HG02798 (cell line): ENCODE measurements around the gene FOXO3.

Experiments
- ATAC-seq: cut with Tn5 transposase; IDR thresholded peaks from one replicate; pipeline ENCODE4 v1.9.1; 2021; ENCODE audit warnings: mild to moderate bottlenecking; ENCODE audit not compliant: unreplicated experiment, poor library complexity

Gene FOXO3

DNA sequence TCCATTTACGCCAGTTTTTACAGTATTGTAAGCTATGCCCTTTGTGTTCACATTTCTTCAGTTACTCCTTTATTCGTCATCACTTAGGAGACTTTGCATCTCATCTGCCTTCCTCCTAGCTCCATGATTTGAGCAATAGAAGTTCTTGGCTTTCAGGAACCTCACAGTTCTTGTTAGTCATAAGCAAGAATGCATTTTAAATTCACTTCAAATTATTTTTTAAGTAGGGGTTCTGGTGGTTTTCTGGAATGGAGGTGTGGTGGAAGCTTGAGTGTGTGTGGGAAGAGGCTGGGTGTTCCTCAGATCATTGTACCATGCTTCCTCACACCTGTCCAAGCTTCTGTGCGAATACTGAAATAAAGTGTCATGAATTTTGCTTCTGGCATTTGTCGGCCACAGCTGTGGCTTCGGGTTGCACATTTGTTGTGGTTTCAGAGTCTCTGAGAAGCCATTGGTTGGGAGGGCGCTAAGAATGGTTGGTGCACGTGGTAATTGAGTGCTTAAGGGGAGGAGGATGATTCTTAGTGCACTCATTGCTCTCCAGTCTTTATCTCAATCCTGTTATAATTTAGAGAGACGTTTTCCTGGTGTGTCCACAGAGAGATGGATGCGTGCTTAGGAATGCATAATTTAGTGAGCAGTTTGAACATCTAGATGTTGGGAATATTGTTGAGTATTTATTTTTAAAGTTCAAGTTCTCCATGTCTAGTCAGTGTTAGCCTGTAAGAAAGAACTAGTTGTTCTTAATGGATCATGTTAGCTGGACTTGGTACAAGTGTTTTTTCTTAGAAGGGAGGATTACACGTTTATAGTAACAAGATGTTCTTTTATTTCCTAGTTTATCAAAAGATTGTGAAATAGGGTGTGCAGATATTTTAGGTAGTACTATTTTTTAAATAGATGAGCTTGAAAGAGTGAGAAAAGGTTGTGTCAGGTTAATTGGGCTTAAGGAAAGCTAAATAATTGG, 31.9 kb downstream of the FOXO3 start:
- peak; percentile 92 for ATAC-seq

DNA sequence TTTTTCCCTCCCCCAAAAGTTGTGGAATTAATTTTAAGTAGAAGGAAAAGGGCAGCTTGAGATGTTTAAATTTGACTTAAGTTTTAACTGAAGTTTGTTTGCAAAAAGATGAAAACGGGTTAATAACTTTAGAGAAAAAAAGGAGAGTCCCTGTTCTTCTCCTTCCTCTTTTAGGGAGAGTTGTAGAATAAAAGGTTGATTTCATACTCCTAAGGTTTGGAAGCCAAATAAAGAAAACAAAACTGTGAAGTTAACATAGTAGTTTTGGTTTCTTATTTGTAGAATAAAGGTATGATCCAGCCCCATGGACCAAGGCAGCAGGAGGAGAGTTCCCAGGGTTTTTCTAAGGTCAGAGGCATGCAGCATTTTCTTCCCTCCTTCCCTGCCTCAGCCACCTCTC, 33.4 kb downstream of the FOXO3 start:
- no peak for ATAC-seq

DNA sequence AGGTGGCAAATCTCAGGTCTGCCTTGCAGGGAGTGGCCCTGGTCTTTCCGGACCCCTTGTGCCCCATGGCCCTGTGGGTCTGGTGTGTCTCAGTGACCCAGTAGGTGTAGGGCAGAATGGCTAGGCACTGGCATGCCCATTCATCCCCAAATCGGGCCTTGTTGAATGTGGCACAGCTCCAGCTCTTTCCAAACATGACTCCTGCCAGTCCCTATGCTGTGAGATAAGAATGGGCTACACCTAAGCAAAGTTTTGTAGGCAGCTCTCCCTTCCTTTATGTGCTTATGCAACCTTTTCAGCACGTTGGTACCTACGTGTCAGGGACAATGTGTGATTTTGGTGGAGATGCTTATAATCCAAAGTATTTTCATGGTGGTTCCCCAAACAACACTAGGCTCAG, 33.9 kb downstream of the FOXO3 start:
- no peak for ATAC-seq

GRCh38 chr6:108596956-108597355, 36.2 kb downstream of the FOXO3 start:
- ATAC-seq: no peak

DNA sequence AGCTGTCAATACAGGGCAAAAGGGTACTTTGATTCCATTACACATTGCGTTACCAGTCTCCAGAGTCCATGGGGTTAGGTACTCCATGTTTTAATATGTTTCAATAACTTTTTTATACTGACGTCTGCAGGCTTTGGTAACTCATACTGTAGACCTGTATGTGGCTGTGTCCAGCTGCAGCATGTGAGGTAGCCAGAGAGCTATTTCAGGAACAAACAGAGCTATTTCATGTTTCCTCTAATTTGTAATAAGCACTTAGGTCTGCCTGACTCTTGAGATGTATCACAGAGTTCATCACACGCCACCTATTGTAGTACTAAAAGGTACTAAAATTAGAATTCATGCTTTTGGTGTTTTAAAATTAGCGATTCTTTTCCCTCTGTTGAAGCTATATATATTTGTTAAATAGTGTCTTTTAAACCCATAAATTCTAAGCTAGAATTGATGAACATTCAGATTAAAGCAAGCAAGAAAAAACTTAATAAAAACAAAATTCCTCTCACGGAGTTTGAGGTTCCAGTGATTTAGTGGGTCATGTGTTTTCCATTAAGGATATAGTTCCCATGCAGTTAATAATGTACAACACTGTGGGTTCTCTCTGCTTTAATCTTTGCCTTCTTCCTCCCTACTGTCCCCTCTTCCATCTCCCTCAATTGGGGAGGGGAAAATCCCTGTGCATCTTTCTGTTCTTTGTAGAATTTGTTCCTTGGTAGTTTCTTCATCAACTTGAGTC, 37.0 kb downstream of the FOXO3 start:
- no peak for ATAC-seq

DNA sequence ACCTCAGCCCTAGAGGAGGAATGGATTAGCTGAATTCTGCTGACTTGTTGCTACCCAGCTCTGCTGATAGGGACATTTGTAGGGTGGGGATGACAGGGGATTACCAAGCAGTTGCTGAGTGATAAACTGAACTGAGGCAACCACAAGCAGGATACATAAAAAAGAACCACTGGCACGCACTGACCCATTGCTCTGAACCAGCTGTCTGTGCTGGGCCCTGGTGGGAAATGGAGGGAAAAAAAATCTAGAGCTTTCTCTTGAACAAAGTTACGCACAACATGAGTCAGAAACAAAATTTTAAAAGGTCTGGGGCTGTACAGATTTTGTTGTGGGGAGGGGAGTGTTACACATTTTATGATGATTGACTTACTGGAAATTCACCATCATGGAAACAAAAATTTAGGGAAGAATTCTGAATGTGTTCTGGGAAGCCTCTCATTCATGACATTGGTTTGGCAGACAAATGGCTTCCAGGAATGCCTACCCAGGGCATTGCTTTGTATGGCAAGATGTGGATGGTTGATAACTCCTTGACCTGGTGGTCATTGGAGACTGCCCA, 37.7 kb downstream of the FOXO3 start:
- ATAC-seq: peak; percentile 92

GRCh38 chr6:108604156-108604555, 43.4 kb downstream of the FOXO3 start:
- no peak for ATAC-seq

GRCh38 chr6:108606250-108606690, 45.6 kb downstream of the FOXO3 start:
- ATAC-seq: no peak

GRCh38 chr6:108608453-108609275, 47.9 kb downstream of the FOXO3 start:
- ATAC-seq: no peak

DNA sequence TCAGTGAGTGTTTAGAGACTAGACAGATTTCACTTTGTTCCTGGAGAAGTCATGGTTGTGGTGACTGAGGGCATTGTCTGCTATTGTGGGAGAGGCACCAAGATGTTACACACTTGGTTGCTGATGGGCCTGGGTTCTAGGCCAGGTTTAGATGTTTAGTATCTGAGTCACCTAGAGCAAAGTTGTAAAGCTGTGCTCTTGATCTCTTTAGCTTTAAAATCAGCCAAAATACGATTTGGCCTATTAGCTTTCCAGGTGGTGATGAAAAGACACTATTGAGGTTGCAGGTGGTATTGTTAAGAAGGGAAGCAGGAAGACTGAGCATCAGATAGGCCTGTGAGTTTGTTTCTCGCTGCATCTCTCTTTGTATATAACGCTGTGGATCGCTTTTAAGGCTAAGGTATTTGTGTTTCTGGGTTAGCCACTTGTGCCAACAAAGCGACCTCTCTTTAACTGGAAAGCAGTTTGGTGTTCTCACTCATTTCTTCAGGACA, 48.6 kb downstream of the FOXO3 start:
- ATAC-seq: no peak

DNA sequence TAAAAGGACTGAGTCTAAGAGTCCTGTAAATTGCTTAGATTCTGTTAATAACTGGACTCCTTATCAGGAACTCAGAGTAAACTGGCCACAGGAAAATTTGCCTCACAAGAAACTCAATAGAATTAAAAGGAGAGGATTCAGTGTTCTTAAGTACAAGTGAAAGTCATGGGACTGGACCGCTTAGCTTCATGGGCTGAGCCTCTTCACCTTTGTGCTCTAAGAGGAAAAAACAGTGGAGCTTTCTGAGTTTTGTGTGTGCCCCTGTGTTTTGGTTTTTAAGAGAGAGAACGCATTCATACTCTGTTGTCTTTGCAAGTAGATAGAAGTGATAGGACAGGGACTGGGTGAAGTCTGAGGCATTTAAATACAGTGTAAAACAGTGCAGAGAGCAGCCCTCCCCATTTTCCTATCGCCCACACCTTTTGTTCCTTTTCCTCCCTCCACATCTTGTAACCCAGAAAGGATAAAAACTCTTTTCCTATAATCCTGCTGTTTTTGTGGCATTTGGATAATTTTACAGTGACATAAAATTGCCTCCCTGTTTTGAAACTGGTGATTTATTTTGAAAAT, 49.6 kb downstream of the FOXO3 start:
- no peak for ATAC-seq

DNA sequence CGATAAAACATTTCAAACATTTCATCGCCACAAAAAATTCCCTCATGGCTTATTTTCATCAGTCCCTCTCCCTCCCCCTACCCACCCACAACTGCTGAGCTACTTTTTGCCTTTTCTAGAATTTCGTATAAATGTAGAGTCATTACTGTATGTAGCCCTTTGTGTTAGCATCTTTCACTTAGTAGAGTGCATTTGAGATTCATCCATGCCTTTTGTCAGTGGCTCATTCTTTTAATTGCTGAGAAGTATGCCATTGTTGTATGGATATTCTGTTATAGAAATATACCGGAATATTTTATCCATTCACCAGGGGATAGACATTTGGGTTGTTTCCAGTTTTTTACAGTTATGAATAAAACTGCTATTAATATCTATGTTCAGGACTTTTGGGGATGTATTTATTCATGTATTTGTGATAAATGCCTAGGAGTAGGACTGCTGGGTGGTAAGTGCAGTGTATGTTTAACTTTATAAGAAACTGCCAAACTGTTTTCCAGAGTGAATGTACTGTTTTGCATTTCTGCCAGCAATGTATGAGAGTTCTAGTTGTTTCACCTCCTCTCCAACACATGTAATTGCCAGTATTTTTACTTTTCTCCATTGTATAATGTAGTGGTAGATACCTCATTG, 50.4 kb downstream of the FOXO3 start:
- ATAC-seq: no peak

GRCh38 chr6:108612852-108613251, 52.1 kb downstream of the FOXO3 start:
- ATAC-seq: no peak

DNA sequence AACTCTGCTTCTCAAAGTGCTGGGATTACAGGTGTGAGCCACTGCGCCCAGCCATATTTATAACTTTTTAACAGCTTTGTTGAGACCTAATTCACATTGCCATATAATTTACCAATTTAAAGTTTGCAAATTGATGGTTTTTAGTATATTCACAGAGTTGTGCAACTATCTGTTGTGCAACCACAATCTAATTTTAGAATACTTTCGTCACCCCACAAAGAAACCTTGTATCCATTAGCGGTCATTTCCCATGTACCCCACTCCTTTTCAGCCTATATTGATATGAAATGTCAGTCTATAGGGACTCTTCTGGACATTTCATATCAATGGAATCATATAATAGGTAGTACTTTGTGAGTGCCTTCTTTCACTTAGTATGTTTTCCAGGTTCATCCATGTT, 55.8 kb downstream of the FOXO3 start:
- ATAC-seq: no peak

GRCh38 chr6:108616973-108617372, 56.3 kb downstream of the FOXO3 start:
- ATAC-seq: no peak

GRCh38 chr6:108618623-108619152, 58.0 kb downstream of the FOXO3 start:
- ATAC-seq: peak; percentile 33

- no peak for ATAC-seq
Measured at GRCh38 chr6:108619431-108620197, 58.9 kb downstream of the FOXO3 start.

DNA sequence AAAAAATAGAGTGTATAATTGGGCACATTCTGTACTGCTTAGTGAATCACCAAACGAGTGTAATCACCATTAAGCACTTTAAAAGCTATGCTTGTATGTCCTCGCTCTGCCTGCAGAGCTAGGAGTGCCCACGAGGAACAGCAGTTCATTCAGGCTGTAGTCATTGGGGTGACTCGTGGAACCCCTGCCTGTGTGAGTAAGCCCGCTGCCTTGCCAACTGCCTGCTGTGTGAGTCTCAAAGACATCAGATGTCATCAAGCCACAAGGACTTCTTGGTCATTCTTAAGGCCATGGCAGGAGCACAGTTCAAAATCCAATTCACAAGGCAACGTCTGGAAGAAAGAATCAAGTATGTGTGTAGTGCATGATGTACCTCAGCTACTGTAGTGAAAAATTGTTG, 60.4 kb downstream of the FOXO3 start:
- ATAC-seq: no peak
